ES-I3 (cell line): ENCODE data around the gene EFCAB6.

Source experiments
- H3K36me3 ChIP-seq: 2 replicates; pipeline ENCODE4 v1.6.1; 2013; ENCODE audit warnings: mild to moderate bottlenecking, low read length, control low read depth, moderate library complexity; ENCODE audit not compliant: insufficient read depth
- H3K4me1 ChIP-seq: 2 replicates; pipeline ENCODE4 v1.6.1; 2013; ENCODE audit warnings: mild to moderate bottlenecking, control low read depth, low read length; ENCODE audit not compliant: insufficient read depth
- H3K9ac ChIP-seq: 2 replicates; pipeline ENCODE4 v1.6.1; 2013; ENCODE audit warnings: low read depth, mild to moderate bottlenecking, low read length, moderate library complexity
- H3K9me3 ChIP-seq: 2 replicates; pipeline ENCODE4 v1.6.1; 2013; ENCODE audit warnings: mild to moderate bottlenecking, low read length, moderate library complexity; ENCODE audit not compliant: control insufficient read depth, insufficient read depth

EFCAB6 gene

DNA sequence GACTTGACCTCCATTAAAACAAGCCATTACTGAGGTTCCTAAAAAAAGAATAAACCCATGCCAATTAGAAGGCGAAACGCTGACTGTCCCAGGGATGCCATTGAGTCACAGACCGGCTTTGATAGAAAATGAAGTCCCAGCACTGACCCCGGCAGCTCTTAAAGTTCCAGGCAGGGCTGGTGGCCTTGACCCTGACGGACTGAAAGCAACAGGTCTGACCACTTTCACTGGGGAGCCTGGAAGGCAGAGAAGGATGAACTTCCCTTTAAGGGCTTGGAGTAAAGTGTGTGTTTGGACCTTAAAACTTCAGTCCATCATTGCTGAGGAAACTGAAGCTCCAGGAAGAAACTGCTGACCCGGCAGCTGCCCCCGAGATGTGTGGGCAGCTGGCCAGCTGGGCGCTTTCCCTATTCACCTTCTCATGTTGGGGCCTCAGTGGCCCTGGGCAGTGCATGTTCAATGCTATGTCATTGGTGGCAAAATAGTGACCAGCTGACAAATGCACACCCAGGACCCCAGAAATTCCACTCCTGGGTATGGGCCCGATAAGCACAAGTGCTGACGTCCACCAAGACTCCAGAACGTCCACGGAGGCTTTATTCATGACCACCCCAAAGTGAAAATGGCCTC lies 18.9 kb upstream of the EFCAB6 start:
- H3K4me1 ChIP-seq = peaks cover 4% of the 10 kb centered on the region; the same call in 1 of the 2 replicates
- H3K9me3 ChIP-seq = no peaks in the 10 kb centered on the region
- no peak overlapping the region for H3K9ac ChIP-seq
- peaks cover 3% of the 10 kb centered on the region for H3K36me3 ChIP-seq

DNA sequence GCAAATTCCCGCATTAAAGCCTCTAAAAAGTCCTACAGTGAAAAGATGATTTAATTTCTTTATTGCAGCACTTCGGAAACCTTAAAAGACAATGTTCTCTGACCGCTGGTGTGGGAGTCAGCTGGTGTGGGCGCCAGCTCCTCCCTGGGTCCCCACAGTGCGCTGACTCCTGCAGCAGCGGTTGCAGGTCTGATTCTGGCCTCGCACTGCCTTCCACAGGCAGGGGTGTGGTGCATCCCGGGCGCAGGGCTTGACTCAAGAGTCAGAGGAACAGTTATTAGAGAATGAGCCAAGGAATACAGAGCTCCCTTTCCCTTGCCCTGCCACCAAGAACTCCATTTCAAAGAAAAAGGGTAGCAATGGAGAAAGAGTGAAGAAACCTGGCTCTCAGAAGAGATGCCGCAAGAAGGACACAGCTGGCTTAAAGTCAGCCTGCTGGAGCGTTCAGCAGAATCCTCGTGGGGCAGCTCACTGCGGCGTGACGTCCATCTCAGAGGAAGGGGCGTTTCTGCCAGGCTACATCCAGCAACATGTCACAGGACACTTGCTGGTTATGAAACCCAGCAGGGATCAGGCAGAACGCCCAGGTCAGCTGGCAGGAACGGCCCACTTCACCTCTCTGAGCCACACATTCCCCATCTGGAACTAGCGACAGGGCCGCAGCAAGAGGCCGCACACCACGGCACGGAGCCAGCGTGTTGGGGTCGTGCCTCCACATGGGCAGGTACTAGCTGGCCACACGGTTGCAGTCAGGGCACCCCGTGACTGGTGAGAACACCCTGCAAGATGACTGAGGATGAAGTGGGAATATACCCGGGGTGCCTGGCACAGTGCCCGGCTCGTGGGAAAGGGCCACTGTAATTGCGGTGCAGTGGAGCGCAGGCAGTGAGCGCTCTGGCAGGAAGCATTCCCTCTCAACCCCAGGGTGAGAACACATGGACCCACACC lies 18.1 kb upstream of the EFCAB6 start:
- H3K4me1 ChIP-seq = peaks cover 4% of the 10 kb centered on the region; the same call in 1 of the 2 replicates
- no peak overlapping the region for H3K9ac ChIP-seq
- no peaks in the 10 kb centered on the region for H3K9me3 ChIP-seq
- H3K36me3 ChIP-seq = peaks cover 7% of the 10 kb centered on the region

DNA sequence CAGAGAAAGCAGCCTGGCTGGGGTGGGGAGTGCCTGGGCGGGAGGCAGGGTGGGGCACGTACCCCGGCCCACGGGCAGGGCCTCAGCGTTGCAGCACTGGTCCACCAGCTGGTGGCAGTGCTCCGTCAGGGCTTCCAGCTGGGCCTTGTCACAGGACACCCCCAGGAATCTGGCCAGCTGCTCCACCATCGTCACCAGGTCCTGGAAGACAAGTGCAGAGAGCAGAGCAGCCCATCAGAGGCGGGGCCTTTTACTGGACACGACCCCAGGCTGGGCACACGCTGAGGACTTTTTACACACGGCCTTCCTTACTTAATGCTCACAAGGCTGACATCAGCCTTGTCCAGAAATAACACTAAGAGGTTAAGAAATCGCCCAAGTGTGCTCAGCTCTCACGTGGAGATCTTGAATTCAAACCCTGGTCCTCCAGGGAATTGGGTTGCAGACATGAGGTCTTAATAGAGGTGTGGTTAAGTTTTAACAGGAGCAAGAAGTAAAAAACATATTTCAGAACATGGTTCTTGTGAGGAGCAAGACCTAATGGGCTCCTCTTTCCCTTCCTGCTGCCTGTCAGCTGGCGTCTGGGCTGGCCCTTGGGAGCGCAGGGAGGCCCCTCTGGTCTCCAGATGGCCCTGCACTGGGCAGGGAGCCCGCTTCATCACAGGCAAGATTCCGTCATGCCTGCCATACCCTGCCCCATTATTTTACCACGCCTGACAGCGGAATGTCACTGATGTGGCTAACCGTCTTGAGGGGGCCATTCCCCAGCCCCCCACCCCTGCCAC lies 17.1 kb upstream of the EFCAB6 start:
- peaks cover 6% of the 10 kb centered on the region; the same call in 1 of the 2 replicates for H3K4me1 ChIP-seq
- no peak overlapping the region for H3K9ac ChIP-seq
- H3K9me3 ChIP-seq = no peaks in the 10 kb centered on the region
- H3K36me3 ChIP-seq = peaks cover 8% of the 10 kb centered on the region

DNA sequence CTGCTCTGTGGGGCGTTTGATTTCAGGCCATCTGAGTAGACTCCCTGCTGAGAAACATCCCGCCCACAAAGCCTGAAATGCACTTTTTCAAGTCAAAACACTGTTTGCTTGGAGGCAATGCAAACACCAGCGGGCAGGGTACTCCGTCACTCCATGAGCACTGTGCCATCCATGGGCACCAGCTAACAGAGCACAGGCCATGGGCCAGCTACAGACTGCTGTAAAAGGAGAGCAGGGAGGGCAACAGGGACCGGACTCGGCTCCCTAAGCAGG lies 16.6 kb upstream of the EFCAB6 start:
- Histone ChIP-seq H3K9ac (no peak overlapping the region), H3K36me3 (peaks cover 8% of the 10 kb centered on the region), H3K4me1 (peaks cover 10% of the 10 kb centered on the region), H3K9me3 (no peaks in the 10 kb centered on the region)

DNA sequence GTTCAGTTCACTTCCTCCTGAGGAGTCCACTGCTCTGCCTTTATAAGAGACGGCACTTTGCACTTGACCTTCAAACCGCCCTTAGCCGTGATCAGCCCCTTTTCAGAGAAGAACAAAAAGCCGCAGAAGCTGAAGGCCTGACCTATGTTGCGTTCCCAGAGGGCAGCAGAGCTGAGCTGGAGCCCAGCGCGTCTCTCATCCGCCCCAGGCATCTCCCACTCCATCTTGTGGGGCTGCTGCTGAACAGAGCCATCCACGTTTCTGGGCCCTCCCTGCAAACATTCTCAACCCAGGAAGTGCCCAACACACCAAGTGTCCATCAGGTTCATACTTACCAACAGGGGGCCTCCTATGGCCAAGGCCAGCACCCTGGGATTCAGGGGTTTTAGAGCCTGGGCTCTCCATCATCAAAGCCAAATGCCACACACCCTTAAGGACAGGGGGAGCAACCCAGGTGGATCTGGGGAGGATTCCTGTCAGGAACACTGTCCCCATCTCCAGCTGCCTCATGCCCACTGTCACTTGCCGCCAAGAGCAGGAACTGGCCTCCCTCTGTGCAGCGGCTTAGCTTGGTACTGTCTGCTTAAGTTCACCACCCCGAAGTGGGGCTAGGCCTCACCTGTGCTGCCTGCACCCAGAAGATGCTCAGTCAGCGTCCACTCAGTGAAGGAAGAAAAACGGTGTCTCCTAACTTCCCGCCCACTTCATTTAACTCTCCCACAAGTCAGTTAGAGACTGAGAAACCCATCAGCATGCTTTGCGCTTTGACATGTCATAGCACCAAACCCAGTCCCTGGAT lies 16.0 kb upstream of the EFCAB6 start:
- Histone ChIP-seq H3K9ac (no peak overlapping the region), H3K9me3 (no peaks in the 10 kb centered on the region), H3K4me1 (peaks cover 15% of the 10 kb centered on the region), H3K36me3 (peaks cover 8% of the 10 kb centered on the region)

DNA sequence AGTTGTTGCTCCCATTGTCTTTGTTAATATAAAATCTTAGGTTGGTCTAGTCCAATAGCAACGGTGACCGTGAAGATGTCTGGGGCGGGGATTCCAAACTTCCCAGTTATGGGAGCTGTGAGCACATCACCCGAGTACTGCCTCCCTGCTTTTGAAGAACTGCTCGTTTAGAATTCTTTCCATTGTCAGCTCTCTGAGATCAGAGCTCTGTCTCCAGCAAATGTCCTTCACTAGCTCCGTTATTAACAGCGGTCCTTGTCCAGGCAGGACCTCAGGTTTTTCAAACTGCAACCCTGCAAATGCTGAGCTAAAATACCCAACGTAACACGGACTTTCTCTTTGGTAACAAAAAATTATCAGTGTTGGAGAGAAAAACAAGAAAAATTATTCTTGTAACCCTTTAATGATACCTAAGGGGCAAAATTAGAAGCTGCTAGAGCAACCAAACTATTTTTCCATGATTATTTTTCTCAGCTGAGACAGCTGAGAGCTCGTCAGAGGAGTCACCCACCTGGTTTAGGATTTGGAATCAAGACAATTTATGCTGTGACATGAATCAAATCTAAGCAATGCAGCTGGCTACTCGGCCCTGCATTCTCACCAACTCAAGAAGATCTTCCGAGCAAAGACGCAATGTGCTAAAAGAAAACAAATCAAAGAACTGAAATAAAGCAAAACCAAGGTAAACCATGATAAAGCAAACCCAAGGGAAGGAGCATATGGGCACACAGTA lies 15.1 kb upstream of the EFCAB6 start:
- H3K4me1 ChIP-seq = peaks cover 22% of the 10 kb centered on the region
- H3K36me3 ChIP-seq = peaks cover 8% of the 10 kb centered on the region
- no peak overlapping the region for H3K9ac ChIP-seq
- H3K9me3 ChIP-seq = no peaks in the 10 kb centered on the region

DNA sequence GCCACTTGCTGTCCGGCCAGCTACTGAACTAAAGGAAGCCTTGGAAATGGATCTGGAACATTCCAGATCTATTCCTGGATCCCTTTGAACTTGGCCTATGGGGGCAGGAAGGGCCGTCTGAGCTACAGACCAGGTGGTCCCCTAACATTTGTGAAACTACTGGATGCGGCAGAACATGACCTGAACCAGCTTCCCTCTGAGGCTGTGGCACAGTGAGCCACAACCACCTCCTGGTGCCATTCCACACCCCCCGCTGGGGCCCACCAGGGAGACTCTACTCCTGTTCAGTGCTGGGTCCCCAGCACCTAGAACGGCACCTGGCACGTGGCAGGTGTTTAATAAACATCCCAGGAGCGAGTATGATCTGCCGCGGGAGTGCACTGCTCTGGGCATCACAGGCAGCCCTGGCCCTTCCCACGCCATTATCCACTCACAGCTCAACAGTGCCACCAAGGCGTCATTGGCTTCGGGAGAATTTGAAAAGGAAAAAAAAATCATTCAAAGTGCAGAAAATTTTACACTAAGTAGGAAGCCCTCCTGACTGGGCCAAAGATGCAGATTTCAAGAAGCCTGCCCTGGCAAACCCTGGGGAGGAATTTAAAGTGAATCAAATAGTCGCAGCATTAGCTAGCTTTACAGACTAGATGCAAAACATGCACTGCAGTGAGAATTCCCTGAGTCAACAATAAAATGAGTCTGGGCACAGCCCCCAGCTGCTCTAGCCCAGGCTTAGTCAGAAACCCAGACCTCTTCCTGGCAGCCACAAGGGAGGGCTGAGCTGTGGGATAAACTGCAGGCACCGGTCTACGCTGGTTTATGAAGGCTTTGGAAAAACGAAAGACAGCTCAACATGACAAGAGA lies 14.3 kb upstream of the EFCAB6 start:
- no peaks in the 10 kb centered on the region for H3K9me3 ChIP-seq
- no peak overlapping the region for H3K9ac ChIP-seq
- H3K4me1 ChIP-seq = peaks cover 22% of the 10 kb centered on the region
- H3K36me3 ChIP-seq = peaks cover 8% of the 10 kb centered on the region; the same call in 1 of the 2 replicates

DNA sequence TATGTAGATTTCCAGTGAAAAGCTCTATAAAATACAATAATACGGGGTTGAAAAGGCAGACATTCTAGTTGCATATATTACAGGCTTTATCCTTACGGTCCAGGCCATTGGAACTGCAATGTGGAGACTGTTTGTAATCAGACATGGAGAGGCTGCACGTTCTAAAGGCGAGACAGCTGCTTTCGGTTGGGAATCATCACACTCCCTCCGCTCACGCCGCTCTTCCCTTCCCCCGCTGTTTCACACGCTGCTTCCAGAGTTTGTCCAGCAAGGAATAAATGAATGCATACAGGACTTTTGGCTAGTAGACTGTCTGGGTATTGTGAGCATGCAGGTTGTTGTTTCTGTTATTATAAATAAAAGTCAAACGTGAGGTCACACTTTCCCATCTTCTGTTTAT lies 13.5 kb upstream of the EFCAB6 start:
- Histone ChIP-seq H3K9ac (no peak overlapping the region), H3K4me1 (peaks cover 22% of the 10 kb centered on the region), H3K9me3 (no peaks in the 10 kb centered on the region), H3K36me3 (peaks cover 8% of the 10 kb centered on the region; the same call in 1 of the 2 replicates)

DNA sequence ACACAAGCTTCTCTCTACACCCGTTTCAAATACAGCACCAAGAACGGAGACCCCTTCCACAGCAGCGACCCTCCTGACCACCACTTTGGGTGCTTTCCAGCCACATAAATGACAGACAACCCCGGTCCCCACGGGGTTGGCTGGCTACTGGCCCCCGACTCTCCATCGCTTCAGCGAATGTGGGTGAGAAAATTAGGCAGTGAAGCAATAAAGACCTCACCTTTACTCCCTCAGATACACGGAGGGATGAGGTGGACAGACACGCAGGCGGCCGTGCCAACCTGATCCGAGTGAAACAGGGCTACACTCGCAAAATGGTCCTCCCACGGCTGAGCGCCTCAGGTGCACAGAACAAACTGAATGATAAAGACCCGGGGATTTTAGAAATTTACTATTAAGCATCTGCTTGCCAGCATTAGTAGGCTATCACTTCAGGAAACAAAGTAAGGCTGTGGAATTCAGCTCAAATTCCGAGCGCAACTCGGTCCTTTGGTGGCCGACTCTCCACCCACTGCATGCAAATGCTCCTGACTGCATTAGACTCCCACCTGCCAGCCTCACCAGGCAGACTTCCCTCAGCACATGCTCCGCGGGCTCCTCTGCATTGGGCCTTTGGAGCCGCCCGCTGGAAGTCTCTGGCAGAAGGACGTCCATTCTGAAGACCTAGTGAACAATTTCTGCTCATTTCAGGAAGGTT lies 12.8 kb upstream of the EFCAB6 start:
- H3K4me1 ChIP-seq = peaks cover 22% of the 10 kb centered on the region
- H3K9me3 ChIP-seq = no peaks in the 10 kb centered on the region
- peaks cover 8% of the 10 kb centered on the region; the same call in 1 of the 2 replicates for H3K36me3 ChIP-seq
- no peak overlapping the region for H3K9ac ChIP-seq

DNA sequence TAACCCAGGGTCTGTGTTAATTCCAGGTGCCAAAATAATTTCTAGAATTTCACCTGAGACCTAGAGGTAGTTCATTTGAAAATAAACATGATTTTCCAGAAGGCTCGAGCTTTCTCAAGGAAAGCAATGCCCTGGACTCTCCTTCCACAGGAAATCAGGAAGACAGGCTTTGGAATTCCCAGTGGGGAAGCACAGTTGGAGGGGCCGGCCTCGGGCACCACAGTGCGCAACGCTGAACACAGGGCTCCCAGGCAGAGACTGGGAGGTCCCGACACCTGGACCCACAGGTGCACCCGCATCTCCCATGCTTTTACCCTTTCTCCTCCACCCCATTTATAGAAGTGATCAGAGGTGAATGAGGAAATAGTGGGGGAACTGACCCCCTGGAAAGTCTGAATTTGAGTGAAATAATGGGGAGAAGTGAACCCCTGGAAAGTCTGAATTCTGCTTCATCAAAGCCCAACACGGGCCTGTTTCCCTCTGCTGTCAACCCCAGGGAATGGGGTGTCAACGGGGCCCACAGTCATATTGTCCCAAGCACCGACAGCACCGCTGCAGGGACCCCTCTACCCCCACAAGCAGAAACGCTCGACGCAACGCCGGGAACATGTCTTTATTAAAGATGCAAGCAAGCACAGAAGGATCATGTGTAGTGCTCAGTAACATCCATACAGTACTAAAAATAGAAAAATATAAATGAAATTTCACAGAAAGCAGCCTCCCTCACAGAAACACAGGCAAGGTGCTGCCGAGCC lies 12.0 kb upstream of the EFCAB6 start:
- Histone ChIP-seq H3K4me1 (peaks cover 22% of the 10 kb centered on the region), H3K36me3 (peaks cover 8% of the 10 kb centered on the region; the same call in 1 of the 2 replicates), H3K9me3 (no peaks in the 10 kb centered on the region)

DNA sequence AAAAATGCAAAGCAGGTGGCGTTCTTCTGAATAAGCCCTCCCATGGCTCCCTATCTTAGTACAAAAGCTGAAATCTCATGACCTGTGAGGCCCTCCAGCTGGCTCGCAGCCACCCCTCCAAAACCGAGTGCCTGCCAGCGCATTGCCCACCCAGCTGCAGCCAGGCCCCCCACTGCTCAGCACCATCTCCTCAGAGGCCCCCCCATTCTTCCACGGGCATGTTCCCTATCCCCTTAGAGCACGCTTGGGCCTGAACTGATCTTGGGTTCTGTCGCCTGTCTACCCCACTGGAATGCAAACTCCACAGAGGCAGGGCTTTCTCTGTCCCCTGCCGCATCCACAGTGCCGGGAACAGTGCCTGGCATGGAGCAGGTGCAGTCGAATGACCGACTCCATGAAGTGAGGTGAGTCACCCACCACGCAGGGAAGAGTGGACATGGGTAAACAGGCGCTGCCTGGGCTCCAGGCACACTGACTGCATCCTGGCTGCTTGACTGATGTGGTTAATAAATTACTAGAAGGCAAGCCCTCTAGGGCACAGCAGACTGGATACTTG lies 11.3 kb upstream of the EFCAB6 start:
- H3K36me3 ChIP-seq = peaks cover 8% of the 10 kb centered on the region; the same call in 1 of the 2 replicates
- no peaks in the 10 kb centered on the region for H3K9me3 ChIP-seq
- H3K4me1 ChIP-seq = peaks cover 19% of the 10 kb centered on the region
- H3K9ac ChIP-seq = no peak overlapping the region

More for the DNA sequence above, 12.0 kb upstream of the EFCAB6 start:
- H3K9ac ChIP-seq = no peak overlapping the region
